DMS79 treated with DMSO at 0.1 percent for 48 hours (cell line): ENCODE data around the gene MUC4.

ENCODE experiments used
- DNase-seq: peaks from one replicate; lab custom pipeline; 2025; lab: John Stamatoyannopoulos, UW

MUC4 gene

DNA sequence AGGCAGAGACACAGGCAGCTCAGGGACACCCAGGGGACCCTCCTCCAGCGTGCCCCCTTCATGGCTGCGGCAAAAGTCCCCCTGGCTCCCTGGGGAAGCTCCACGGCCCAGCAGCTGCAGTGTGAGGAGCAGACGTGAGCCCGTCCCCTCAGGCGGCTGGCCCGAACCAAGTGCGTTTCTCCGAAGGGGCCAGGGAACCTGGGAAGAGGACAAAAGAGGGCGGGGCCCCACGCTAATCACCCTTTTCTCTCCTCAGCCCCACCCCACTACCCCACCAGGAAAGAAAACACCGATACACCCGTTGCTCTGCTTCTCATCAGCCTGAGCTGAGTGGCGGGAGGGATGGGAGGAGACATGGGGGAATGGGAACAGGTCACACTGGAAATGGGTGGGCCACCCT, at the start of gene MUC4:
MUC4 (minus strand) TSS at position 174 of the 400 bp plus-strand sequence; CDS start at position 62, 112 bp downstream.
- DNase-seq = peak; percentile 32

DNA sequence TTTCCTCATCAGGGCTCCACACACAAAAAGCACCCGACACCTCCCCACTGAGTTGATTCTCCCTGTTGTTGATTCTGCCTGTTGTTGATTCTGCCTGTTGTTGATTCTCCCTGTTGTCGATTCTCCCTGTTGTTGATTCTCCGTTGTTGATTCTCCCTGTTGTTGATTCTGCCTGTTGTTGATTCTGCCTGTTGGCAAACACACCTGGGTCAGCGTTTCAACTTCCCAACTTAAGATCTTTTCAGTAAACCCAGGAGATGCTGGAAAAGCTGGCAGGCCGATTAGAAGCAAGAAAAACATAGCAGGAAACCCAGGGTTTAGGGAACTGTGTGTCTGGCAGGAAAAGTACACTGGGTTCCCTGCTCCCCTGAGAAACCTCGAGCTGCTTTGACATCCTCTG, 48.7 kb upstream of the MUC4 start:
- DNase-seq = no peak

GRCh38 chr3:195859846-195860411, 48.2 kb upstream of the MUC4 start:
- no peak for DNase-seq

GRCh38 chr3:195859061-195859845, 47.5 kb upstream of the MUC4 start:
- DNase-seq = peak; percentile 72

- no peak for DNase-seq
These were observed 44.8 kb upstream of the MUC4 start for GRCh38 chr3:195856410-195857084.

GRCh38 chr3:195855471-195856409, 44.0 kb upstream of the MUC4 start:
- peak; percentile 26 for DNase-seq

- DNase-seq = no peak
These were observed 43.0 kb upstream of the MUC4 start for GRCh38 chr3:195854628-195855294.

GRCh38 chr3:195853996-195854395, 42.3 kb upstream of the MUC4 start:
- no peak for DNase-seq

DNA sequence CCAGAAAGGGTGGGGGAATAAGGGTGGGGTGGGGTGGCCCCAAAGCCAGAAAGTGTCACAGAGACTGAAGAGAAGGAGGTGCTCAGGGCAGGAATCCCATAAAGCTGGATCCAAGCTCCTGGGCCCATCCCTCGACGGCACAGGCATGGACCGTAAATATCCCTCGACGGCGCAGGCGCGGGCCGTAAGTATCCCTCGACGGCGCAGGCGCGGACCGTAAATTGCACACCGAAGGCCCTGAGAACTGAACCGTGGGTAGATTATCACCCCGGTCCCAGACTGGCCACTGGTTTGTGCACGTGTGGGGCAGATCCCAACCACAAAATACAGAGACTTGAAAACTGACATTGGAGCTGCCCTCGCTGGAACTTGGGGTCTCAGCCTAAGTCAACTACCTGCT, 41.3 kb upstream of the MUC4 start:
- DNase-seq = no peak

DNA sequence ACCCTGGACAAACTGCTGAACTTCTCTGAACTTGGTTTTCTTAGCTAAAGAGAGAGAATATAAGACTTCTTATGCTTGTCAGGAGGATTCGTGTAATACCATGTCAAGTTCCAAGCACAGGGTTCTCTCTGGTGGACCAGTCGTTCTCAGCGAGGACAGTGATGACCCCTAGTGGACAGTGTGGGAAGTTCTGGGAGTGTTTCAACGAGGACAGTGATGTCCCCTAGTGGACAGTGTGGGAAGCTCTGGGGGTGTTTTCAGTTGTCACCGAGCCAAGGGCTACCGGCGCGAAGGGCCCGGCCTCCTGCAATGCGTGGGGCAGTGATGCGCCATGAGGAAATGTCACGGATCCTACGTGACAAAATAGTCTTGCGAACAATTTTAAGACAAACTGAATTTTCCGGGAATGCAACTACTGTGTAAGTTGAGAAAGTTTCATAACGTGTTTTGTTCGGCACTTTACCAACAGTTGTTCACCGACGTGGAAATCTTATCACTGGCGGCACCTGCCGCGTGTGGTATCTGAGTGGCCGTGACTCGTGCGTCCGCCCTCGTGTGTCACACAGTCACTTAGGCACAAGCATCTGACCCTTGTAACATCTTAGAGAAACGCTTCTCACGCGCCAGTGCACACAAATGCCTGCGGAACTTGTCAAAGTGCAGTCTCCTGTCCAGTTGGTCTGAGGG, 39.3 kb upstream of the MUC4 start:
- DNase-seq = peak; percentile 96

DNA sequence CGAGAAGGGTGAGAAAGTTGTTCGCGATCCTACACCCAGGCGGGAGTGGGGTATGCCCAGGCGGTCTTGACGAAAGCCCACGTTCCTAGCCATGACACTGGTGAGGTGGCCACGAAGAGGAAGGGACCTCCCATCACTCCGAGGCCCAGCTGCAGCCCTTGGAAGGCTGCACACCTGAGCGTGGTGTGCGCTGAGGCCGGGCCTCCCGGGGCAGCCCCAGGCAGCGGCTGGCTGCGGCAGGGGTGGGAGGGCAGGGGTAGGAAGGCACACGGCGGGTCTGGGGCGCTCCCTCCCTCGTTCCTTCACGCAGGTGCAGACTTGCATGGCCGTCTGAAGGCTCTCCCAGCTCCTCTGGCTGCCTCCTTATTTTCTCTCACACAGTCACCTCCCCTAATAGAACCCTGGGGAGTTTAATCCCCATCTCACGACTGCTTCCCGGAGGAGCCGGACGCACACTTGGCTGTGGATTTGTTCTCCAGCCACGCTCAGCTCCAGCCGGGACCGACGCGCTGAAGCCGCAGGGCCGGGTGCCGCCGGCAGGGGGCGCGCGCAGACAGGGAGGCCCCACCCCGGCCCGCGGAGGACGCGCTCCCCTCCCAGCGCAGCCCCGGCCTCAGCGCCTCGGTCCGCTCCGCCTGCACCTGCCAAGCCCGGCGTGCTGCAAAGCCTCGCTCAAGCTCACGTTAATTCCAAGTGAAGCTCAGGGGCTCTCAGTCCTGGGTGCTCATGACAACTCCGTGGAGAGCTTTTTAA, 37.8 kb upstream of the MUC4 start:
- no peak for DNase-seq

DNA sequence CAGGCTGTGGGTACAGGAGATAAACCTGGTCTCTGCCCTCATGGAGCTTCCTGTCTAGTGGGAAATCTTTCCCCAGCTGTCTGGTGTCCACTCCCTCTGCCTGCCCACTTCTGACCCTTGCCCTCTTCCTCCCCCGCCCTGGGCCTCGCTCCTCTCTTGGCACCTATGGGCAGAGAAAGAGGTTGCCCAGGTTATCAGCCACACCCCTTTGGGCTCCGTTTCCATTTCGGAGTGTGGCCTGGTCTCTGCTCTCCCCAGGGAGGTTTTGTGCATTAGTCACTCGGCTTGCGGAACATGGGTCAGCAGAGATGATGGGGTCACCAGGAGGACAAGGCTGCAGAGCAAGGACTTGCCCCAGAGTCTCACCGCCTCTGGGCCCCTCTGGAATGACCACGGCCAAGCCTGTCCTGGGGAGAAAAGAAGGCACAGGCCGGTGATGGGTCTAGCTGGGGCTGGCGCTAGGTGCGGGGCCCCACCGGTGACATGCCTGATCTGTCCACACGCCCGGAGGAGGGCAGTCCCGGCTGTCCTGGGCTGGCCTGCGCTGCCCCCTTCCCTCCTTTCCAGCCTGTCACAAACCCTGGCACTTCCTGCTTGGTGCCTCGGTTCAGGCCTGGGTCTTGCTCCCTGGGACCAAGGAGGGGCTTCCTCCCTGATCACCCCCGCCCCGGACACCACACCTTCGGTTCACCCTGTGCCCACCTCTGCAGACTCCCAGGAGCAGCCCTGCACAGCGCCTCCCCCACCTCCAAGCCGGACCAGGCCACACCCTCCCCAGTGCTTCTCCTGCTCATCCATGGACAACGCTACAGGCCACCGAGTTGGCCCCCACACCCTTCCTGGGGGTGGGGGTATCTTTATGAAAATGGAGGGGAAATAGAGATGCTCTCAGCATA, 35.6 kb upstream of the MUC4 start:
- no peak for DNase-seq

DNA sequence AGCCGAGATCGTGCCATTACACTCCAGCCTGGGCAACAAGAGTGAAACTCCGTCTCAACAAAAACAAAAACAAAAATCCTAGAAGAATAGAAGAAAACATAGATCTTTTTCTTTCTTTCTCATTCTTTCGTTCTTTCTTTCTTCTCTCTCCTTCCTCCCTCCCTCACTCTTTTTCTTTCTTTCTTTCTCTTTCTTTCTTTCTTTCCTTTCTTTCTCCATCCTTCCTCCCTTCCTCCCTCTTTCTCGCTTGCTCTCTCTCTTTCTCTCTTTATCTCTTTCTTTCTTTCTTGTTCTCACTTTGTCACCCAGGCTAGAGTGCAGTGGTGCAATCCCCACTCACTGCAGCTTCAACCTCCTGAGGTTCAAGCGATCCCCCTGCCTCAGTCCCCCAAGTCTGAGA, 33.8 kb upstream of the MUC4 start:
- no peak for DNase-seq

DNA sequence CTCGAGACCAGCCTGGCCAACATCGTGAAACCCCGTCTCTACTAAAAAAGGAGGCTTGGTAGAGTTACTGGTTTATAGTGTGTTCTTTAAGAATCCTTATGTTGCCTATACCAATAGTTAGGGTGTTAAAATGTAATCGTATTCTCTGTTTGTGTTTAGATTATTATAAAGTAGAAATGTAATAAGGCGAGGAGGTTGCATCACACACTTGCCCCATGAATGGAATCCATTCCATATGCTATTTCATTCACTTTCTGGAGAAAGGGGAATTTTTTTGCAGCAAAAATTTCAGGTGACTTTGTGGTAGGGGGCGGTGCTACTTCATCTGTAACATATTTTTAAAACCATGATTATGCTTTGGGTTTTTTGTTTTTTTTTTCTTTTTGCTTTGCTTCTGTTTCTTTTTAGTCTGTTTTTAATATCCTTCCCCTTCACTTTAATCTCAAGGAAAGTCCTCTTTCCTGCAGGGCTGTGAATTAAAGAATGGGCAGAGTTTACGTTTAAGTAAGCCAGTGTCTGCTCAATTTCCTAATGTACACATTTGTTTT, 33.0 kb upstream of the MUC4 start:
- DNase-seq = no peak

GRCh38 chr3:195839260-195840010, 27.7 kb upstream of the MUC4 start:
- no peak for DNase-seq

- DNase-seq = no peak
These were observed 27.0 kb upstream of the MUC4 start for GRCh38 chr3:195838714-195839113.

GRCh38 chr3:195836476-195837135, 24.9 kb upstream of the MUC4 start:
- no peak for DNase-seq

DNA sequence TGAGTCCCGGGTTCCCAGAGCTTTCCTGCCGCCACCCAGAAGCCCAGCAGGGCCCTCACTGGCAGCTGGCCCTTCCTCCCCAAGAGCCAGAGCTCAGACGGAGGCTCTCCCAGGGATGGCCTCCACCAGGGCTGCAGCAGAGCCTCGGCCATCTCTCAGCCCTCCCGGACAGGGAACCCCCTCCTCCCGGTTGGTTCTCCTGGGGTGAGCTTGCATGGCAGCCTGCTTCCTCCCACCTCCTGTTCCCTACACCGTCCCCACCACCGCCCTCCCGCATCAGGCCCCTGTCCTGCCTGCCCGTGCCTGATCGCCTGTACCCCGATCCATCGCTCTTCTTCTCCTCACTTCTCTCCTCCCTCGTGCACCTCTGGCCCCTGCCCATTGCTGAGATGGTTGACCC, 24.1 kb upstream of the MUC4 start:
- no peak for DNase-seq
